OCI-LY1 (cell line): Measurements from ENCODE around the gene RFX1.

Source experiments
- CTCF ChIP-seq: fragments of 200-600 bp; sonication (generic), shearing (Covaris generic); IDR thresholded peaks from 2 replicates; pipeline ENCODE4 v1.5.1; 2017; ENCODE audit warnings: mild to moderate bottlenecking, antibody characterized with exemption, low read length, moderate library complexity, mixed read lengths
- EZH2 ChIP-seq: fragments of 200-600 bp; sonication (generic), shearing (Covaris generic); IDR thresholded peaks from 2 replicates; pipeline ENCODE4 v1.8.0; 2017; ENCODE audit warnings: borderline replicate concordance, mixed run types, mild to moderate bottlenecking, antibody characterized with exemption, low read length, moderate library complexity, mixed read lengths

- no peak for TF ChIP-seq CTCF
- TF ChIP-seq EZH2: no peak
Observed at GRCh38 chr19:13976446-13976845, 29.7 kb downstream of the RFX1 start.
